Fibroblast of lung (primary cell): Measurements from ENCODE around the gene MED17. TPM values are rescaled to one million over a fixed set of nuclear protein-coding genes. Genes with fewer than 3 reads are reported as not detected.

Experiments
- DNase-seq, 2 donors: peaks; one replicate each; pipeline versions ENCODE4 v3.0.0 to v3.0.0-alpha.2; 2010; ENCODE audit warnings: low read depth in 2 of 2
- H2AFZ ChIP-seq: 2 replicates; pipeline ENCODE4 v1.5.1; 2012; ENCODE audit warnings: low read length, control low read depth, inconsistent platforms
- H3K27ac ChIP-seq: 2 replicates; pipeline ENCODE4 v1.5.1; 2011; ENCODE audit warnings: low read length, control low read depth; ENCODE audit not compliant: insufficient read depth
- H3K27me3 ChIP-seq: 2 replicates; pipeline ENCODE4 v1.5.1; 2011; ENCODE audit warnings: mild to moderate bottlenecking, low read length; ENCODE audit not compliant: control insufficient read depth, insufficient read depth
- H3K36me3 ChIP-seq: 2 replicates; pipeline ENCODE4 v1.5.1; 2011; ENCODE audit warnings: low read length; ENCODE audit not compliant: control insufficient read depth, insufficient read depth
- H3K4me1 ChIP-seq: 2 replicates; pipeline ENCODE4 v1.5.1; 2011; ENCODE audit warnings: low read length; ENCODE audit not compliant: control insufficient read depth, insufficient read depth; ENCODE audit errors: extremely low read depth
- H3K4me2 ChIP-seq: 2 replicates; pipeline ENCODE4 v1.5.1; 2011; ENCODE audit warnings: low read length, control low read depth; ENCODE audit not compliant: insufficient read depth; ENCODE audit errors: extremely low read depth
- H3K4me3 ChIP-seq, 4 experiments: fragments of 200-600 bp in 1 of 4; sonication (generic) in 1 of 4; replicated peaks in 1 of 4; 2 replicates each; pipeline ENCODE4 v1.5.1; 2011 to 2016; ENCODE audit warnings: low read length in 4 of 4, low read depth in 3 of 4, mild to moderate bottlenecking in 3 of 4, control low read depth in 2 of 4, inconsistent platforms in 1 of 4, mixed read lengths in 1 of 4; ENCODE audit not compliant: insufficient read depth in 1 of 4; ENCODE audit errors: control extremely low read depth in 1 of 4
- H3K79me2 ChIP-seq: 2 replicates; pipeline ENCODE4 v1.5.1; 2012; ENCODE audit warnings: mild to moderate bottlenecking, low read length, inconsistent platforms; ENCODE audit not compliant: control insufficient read depth, insufficient read depth
- H3K9ac ChIP-seq: 2 replicates; pipeline ENCODE4 v1.5.1; 2011; ENCODE audit warnings: mild to moderate bottlenecking, low read length, control low read depth; ENCODE audit not compliant: insufficient read depth
- H3K9me3 ChIP-seq: 2 replicates; pipeline ENCODE4 v1.5.1; 2012; ENCODE audit warnings: low read depth, low read length; ENCODE audit not compliant: control insufficient read depth, insufficient read depth
- H4K20me1 ChIP-seq: 2 replicates; pipeline ENCODE4 v1.5.1; 2011; ENCODE audit warnings: low read length; ENCODE audit not compliant: control insufficient read depth, insufficient read depth; ENCODE audit errors: extremely low read depth
- CTCF ChIP-seq, 2 donors: IDR thresholded peaks in 1 of 2; conservative IDR thresholded peaks in 1 of 2; 1 replicate in 1 of 2; 2 replicates in 1 of 2; pipeline ENCODE4 v1.5.1; 2011 to 2012; ENCODE audit warnings: low read length in 2 of 2, control low read depth in 1 of 2, inconsistent platforms in 1 of 2, low read depth in 1 of 2, mild to moderate bottlenecking in 1 of 2
- EZH2 ChIP-seq: IDR thresholded peaks from 2 replicates; pipeline ENCODE4 v1.5.1; 2012; ENCODE audit warnings: low read length, control low read depth, mild to moderate bottlenecking; ENCODE audit errors: missing control alignments
- polyA plus RNA-seq, 2 donors: library from polyadenylated mRNA; depleted of rRNA in 1 of 2; stranded (reverse) in 1 of 2; unstranded in 1 of 2; fragments of >200 nt; gene quantifications; 2 replicates each; pipeline ENCODE4 v1.2.1, GENCODE V29; 2011 to 2012; ENCODE audit warnings: missing spikeins in 1 of 2
- total RNA-seq: library from RNA; depleted of rRNA; stranded (reverse); fragments of >200 nt; gene quantifications from 2 replicates; pipeline ENCODE4 v1.2.1, GENCODE V29; 2014

The MED17 gene
- total and polyA plus RNA-seq, 2 donors (not counting 1 experiment from before 2014, with no cell fraction given): 24.1 to 25.6 TPM

- H3K9ac ChIP-seq: no peak overlapping the region
- H4K20me1 ChIP-seq: no peaks in the 10 kb centered on the region
- no peaks in the 10 kb centered on the region for H3K36me3 ChIP-seq
- H3K4me3 ChIP-seq: no peak overlapping the region
- no peak overlapping the region for H3K27ac ChIP-seq
- H3K4me2 ChIP-seq: no peak overlapping the region
- no peak overlapping the region for H2AFZ ChIP-seq
- TF ChIP-seq EZH2 (no peak), CTCF (conservative IDR thresholded peaks at IDR 0.05 in 1 of 2, IDR thresholded peaks at IDR 0.05 in 1 of 2; ENCODE audit: low read depth in 1 of 2, low read length in 2 of 2) (no peak)
- no peaks in the 10 kb centered on the region for H3K27me3 ChIP-seq
- no peak for DNase-seq
- H3K4me1 ChIP-seq: no peaks in the 10 kb centered on the region
- no peaks in the 10 kb centered on the region for H3K79me2 ChIP-seq
- no peaks in the 10 kb centered on the region for H3K9me3 ChIP-seq
Measured at GRCh38 chr11:93831343-93832127, 47.5 kb downstream of the MED17 start.

- Histone ChIP-seq H3K79me2 (no peaks in the 10 kb centered on the region), H3K27me3 (no peaks in the 10 kb centered on the region), H4K20me1 (no peaks in the 10 kb centered on the region), H3K36me3 (no peaks in the 10 kb centered on the region), H3K4me1 (no peaks in the 10 kb centered on the region), H3K4me3 (no peak overlapping the region), H3K9me3 (no peaks in the 10 kb centered on the region), H3K4me2 (no peak overlapping the region), H3K27ac (no peak overlapping the region), H2AFZ (no peak overlapping the region), H3K9ac (no peak overlapping the region)
- DNase-seq: no peak
- TF ChIP-seq EZH2 (no peak), CTCF (conservative IDR thresholded peaks at IDR 0.05 in 1 of 2, IDR thresholded peaks at IDR 0.05 in 1 of 2; ENCODE audit: low read depth in 1 of 2, low read length in 2 of 2) (no peak)
Measured at GRCh38 chr11:93832780-93833179, 48.7 kb downstream of the MED17 start.

- H3K4me3 ChIP-seq: no peak overlapping the region
Measured at GRCh38 chr11:93838967-93839366, 54.9 kb downstream of the MED17 start.

More at GRCh38 chr11:93838967-93839366, 54.9 kb downstream of the MED17 start:
- Histone ChIP-seq H3K4me1 (no peaks in the 10 kb centered on the region), H3K27me3 (no peaks in the 10 kb centered on the region), H3K79me2 (no peaks in the 10 kb centered on the region), H3K9ac (no peak overlapping the region), H2AFZ (no peak overlapping the region), H4K20me1 (no peaks in the 10 kb centered on the region), H3K36me3 (no peaks in the 10 kb centered on the region), H3K9me3 (no peaks in the 10 kb centered on the region), H3K4me2 (no peak overlapping the region), H3K27ac (no peak overlapping the region)
- TF ChIP-seq CTCF (conservative IDR thresholded peaks at IDR 0.05 in 1 of 2, IDR thresholded peaks at IDR 0.05 in 1 of 2; ENCODE audit: low read depth in 1 of 2, low read length in 2 of 2): no peak
- no peak for TF ChIP-seq EZH2
- no peak for DNase-seq
